OCI-M1 (cell line): ENCODE results near the gene CAMK2D.
A peak's percentile ranks its signal among the peaks of the same experiment; 100 is the strongest.

Experiments
- DNase-seq: peaks from one replicate; lab custom pipeline; 2025; lab: John Stamatoyannopoulos, UW

CAMK2D gene

GRCh38 chr4:113637823-113638561, 123.5 kb downstream of the CAMK2D start:
- no peak for DNase-seq

DNA sequence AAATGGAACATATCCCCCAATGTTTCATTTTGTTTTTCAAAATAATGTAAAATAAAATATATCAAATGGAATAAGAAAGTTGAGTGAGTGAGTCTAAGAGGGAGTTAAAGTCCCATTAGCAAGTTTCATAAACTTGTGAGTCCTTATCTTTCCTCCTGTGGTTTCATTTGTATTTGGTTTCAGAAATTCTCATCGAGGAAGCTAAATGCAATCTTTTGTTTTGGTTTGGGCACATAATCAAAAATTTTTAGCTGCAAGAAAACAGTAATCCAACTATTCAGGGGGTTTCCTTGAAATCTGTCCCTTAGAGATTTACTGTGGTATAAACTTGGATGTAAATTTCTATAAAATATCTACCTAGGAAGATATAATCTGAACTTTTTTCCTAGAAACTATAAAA, 124.2 kb downstream of the CAMK2D start:
- DNase-seq, result peak; percentile 43

DNA sequence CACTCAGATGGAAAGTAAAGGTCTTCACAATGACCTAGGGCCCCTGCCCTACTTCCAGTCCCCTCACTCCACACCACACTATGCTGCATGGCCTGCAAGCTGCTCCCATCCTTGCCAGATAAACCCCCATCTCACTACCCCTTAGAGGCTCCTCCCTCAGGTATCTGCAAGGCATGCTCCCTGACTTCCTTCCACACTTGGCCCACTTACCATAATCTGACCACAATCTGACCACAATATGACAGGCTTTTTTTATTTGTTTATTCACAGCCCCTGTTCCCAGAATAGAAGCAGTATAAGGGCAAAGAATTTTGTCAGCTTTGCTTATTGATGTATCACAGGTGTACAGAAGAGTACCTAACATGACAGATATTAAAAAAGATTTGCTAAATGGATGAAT, 124.7 kb downstream of the CAMK2D start:
- DNase-seq, result peak; percentile 87

GRCh38 chr4:113636438-113636818, 125.1 kb downstream of the CAMK2D start:
- DNase-seq, result peak; percentile 77

- no peak for DNase-seq
Observed at GRCh38 chr4:113635739-113636437, 125.7 kb downstream of the CAMK2D start.

DNA sequence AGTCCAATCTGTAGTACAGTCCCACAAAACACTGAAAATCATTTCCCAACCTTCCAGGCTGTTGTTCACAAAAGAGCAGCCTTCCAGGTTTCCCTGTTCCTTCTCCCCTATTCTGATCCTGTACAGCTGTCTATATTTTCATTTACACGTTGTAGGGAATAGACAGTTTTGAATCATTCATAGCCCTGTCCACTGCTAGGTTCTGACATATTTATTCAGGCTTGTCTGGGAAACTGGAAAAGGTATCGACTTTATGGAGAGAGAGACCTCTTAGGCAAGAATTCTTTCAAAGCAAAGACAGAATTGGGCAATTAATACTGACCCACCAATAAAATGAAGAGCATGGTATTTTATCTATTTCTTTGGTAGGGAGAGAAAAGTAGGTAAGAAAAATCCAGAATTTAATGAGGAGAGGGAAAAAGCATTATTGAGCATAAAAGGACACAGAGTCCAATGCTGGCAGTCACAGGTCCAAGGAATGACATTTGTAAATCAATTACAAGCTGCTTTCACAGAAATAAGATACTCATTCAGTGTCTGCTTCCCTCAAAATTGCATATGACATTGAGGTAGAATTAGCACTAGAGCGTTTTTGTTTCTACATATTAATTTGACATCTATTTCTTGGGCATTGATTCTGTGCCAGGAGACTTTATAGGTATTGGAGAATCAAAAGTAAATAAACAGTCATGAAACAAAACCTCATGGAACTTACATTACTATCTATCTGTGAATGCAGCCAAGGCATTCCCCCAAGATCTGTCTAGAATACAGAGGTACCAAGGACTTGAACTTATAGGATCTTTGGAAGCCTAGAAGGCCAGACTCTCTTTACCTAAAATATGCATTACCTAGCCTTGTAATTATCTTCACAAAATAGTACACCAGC, 127.2 kb downstream of the CAMK2D start:
- no peak for DNase-seq

GRCh38 chr4:113633467-113633866, 128.1 kb downstream of the CAMK2D start:
- no peak for DNase-seq

DNA sequence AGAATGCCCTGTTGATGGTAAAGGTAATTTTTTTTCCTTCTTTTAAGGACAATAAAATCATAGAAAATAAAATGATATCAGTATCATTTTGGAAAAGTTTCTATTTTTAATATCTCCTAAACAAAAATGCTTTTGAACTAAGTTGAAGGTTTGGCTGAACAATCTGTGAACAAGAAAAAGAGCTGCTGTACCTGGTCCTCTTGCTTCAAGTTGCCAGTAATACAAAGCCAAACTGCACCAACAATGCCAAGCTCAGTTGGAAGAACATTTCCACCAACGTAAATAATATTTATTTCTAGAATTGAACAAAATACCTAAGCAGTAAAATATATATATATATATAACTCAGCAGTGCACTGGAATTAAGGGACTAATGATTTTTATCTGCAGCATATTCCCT, 132.8 kb downstream of the CAMK2D start:
- no peak for DNase-seq

DNA sequence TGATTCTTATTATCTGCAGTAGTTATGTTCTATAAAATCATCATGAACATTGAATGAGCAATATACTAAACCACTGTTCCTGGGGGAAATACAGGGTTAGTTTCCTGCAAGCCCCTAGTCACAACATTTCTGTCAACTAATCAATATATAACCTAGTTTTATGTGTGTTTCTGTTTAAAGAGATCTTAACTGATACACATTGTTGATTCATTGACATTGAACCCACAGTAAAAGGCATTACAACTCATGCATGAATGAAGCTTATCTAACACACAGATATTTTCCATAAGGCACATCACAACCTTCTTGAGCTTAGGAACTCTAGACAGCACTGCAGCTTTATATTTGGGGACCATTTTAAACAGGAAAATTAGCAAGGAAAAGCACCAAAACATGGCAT, 134.2 kb downstream of the CAMK2D start:
- DNase-seq, result no peak

DNA sequence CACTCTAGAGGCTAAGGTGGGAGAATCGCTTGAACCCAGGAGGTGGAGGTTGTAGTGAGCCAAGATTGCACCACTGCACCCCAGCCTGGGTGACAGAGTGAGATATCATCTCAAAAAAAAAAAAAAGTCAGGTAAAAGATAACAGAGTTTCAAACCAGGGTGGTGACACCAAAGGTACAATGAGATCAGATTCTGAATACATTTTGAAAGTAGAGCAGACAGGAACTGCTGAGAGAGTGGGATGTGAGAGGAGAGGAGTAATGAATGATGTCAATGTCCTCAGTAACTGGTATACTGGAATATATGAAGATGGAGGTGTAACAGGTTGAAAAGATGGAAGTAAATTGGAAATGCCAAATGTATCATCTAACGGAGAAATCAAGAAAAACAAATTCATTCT, 135.6 kb downstream of the CAMK2D start:
- no peak for DNase-seq

GRCh38 chr4:113623274-113623894, 138.2 kb downstream of the CAMK2D start:
- DNase-seq, result no peak

DNA sequence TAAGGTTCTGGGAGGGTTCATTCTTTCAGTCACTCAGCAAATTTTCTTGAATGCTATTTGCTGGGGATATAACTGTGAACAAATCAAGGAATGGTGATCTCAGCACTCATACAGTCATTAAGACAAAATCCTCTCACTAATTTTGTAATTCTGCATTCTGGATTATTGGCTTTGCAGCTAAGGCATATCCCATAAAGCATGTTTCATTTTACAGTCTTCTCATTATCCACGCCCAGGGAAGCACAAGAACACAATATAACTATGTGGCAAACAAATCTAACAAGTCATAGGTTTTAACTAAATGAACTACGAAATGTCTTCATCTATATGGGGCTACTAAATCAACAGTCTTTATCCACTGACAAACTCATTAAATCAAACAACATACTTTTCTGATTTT, 139.9 kb downstream of the CAMK2D start:
- DNase-seq, result no peak

GRCh38 chr4:113620032-113620431, 141.5 kb downstream of the CAMK2D start:
- no peak for DNase-seq

- DNase-seq, result no peak
Observed at GRCh38 chr4:113619526-113619925, 142.0 kb downstream of the CAMK2D start.

GRCh38 chr4:113618205-113618604, 143.3 kb downstream of the CAMK2D start:
- DNase-seq, result no peak

- DNase-seq, result no peak
Observed at GRCh38 chr4:113617195-113617594, 144.3 kb downstream of the CAMK2D start.

GRCh38 chr4:113616443-113616842, 145.1 kb downstream of the CAMK2D start:
- DNase-seq, result no peak

GRCh38 chr4:113614414-113614813, 147.1 kb downstream of the CAMK2D start:
- peak; percentile 37 for DNase-seq

- no peak for DNase-seq
Observed at GRCh38 chr4:113613503-113613902, 148.0 kb downstream of the CAMK2D start.

DNA sequence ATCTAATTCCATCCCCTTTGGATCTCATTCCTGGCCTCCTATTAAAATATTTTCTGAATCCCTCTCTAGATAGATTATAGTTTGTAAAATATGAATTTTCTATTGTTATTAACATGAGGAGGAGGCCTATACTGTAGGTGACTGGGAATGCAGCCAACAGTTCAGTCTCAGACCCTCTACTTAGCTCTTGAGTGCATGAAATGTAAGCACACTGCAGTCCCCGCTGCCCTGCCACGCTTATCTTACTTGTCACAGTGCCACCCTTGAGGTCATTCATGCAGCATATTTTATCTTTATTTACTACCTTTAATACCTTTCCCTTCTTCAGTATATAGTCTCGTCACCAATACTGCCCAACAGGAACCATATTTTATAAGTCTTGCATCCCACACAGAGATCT, 151.0 kb downstream of the CAMK2D start:
- DNase-seq, result no peak

- no peak for DNase-seq
Observed at GRCh38 chr4:113607998-113608397, 153.5 kb downstream of the CAMK2D start.

DNA sequence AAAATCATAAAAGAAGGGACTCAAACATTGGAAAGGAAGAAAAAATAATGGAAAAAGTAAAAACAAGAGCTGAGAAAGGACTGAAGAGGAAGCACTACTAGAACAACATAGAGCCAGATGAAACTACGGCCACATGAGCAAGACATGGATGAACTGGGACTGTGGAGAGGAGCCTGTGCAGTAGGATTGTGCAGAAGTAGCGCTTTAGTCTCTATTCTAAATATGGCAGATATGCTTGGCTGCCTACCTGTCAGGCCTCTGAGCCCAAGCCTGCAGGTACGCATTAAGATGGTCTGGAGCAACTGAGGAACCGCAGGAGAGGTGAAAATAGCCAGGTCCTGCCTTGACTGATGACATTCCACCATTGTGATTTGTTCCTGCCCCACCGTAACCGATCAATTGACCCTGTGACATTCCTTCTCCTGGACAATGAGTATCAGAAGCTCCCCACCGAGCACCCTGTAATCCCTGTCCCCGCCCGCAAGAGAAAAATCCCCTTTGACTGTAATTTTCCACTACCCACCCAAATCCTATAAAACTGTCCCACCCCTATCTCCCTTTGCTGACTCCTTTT, 154.3 kb downstream of the CAMK2D start:
- no peak for DNase-seq
